GM18873 (cell line): ENCODE data around the gene MX1.

Experiments used
- ATAC-seq: cut with Tn5 transposase; IDR thresholded peaks from one replicate; pipeline ENCODE4 v1.9.1; 2021; ENCODE audit warnings: mild to moderate bottlenecking, moderate library complexity, moderate number of reproducible peaks; ENCODE audit not compliant: unreplicated experiment, low FRiP score

MX1 gene, protein sequence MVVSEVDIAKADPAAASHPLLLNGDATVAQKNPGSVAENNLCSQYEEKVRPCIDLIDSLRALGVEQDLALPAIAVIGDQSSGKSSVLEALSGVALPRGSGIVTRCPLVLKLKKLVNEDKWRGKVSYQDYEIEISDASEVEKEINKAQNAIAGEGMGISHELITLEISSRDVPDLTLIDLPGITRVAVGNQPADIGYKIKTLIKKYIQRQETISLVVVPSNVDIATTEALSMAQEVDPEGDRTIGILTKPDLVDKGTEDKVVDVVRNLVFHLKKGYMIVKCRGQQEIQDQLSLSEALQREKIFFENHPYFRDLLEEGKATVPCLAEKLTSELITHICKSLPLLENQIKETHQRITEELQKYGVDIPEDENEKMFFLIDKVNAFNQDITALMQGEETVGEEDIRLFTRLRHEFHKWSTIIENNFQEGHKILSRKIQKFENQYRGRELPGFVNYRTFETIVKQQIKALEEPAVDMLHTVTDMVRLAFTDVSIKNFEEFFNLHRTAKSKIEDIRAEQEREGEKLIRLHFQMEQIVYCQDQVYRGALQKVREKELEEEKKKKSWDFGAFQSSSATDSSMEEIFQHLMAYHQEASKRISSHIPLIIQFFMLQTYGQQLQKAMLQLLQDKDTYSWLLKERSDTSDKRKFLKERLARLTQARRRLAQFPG

DNA sequence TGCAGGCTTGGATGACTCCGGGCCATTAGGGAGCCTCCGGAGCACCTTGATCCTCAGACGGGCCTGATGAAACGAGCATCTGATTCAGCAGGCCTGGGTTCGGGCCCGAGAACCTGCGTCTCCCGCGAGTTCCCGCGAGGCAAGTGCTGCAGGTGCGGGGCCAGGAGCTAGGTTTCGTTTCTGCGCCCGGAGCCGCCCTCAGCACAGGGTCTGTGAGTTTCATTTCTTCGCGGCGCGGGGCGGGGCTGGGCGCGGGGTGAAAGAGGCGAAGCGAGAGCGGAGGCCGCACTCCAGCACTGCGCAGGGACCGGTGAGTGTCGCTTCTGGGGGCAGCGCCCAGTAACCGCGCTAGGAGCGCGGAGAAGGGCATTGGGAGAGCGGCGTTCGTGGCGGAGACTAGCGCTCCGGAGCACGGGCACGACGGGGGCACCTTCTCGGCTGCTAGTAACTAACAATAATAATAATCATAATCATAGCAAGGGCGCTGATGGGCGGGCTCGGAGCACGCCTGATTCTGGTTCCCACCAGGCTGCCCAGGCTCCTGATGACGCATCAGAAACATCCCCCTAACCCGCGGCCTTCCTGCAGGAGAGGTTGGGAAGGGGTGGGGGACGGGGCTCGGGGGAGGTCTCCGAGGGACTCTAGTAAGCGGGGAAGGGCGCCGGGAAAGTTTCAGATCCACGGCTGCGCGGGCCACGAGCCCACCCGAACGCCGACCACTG is at the start of gene MX1:
MX1 (plus strand) TSS at position 286 of the 722 bp plus-strand sequence. CDS start 5,832 bp downstream, outside the sequence.
- ATAC-seq = peak; percentile 67

DNA sequence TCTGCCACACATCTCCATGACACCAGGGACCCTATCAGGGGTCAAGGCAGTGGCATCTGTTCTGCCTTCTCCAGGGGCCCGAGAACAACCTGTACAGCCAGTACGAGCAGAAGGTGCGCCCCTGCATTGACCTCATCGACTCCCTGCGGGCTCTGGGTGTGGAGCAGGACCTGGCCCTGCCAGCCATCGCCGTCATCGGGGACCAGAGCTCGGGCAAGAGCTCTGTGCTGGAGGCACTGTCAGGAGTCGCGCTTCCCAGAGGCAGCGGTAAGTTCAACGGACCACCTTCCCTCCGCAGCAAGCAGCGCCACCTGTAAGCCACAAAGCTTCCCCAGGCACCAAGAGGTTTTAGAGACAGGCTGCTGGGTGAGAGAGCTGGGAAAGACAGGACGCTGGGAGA is 48.3 kb upstream of the MX1 start:
- ATAC-seq = no peak

DNA sequence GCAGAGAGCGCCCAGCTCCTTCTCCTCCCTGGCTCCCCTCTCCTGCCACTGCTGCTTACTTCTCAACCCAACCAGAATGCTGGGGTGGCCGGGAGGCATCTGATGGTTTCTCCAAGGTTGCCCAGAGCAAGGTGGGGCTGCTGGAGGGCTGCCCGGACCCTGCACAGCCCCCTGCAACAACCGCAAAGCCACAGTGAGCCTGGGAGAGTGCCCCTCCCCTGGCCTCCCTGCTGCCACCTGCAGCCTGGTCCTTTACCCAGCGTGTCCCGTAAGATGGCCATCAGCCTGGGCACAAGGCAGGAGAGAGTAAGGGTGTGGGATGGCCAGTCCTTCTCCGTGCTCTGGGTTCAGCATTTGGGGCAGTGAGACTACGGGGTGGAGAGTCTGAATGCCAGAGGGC is 47.2 kb upstream of the MX1 start:
- ATAC-seq = no peak

DNA sequence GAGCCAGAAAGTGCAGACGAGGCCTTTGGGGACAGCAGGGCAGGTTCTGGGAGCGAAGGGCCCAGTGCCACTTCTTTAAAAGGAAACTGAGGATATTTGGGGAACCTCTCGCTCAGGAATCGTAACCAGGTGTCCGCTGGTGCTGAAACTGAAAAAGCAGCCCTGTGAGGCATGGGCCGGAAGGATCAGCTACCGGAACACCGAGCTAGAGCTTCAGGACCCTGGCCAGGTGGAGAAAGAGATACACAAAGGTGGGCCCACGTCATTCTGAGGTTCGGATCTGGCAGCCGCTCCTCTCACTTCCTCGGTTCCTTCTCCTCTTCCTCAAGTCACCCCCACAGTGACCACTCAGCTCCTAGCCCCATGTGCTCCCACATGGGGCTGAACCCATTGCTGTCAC is 46.1 kb upstream of the MX1 start:
- no peak for ATAC-seq

DNA sequence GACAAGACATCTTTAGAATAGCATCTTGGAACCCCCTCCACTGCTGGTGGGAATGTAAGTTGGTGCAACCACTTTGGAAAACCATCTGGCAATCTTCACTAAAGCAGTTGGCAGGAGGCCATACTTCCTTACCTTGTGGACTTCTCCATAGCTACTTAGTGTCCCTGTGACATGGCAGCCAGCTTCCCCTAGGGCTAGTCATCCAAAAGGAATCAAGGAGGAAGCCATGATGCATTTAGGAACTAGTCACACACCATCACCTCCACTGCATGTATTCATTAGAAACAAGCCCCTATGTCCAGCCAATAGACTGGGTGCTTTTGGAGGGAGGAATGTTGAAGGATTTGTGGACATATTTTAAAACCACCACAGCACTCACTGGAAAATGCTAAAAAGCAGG is 44.3 kb upstream of the MX1 start:
- no peak for ATAC-seq

DNA sequence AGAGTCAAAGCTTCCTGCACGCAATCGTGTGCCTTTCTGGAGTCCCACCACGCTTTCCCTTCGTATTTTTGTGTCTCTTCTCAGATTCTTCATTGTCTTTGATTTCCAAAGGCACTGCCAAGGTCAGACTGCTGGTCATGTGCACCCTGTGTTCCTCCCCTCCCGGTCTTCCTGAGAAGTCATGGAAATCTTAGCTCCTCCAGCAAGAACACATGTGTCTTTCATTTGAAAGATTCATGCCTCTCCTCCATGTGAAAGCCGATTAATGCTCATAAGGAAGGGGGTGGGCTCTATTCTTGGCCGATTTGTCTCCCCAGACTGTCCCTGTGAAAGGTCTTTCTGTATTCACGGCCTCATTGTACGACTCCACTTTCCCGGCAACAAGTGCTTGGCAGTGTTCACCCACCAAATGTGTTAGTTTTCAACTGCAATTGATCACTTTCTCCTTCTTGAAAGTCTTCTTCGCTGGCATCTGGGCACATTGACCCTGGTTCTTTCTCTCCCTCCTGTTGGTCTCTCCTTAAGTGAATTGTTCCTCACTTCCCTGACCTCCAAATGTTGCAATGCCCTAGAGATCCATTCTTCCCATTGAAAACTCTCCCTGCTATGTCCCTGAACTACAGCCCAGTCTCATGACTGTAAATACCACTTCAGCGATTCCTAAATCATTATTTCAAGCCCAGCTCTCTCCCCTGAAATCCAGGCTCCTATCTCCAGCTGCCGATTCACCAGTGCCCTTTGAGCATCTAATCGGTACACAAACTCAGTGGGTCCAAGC is 38.8 kb upstream of the MX1 start:
- ATAC-seq = no peak

DNA sequence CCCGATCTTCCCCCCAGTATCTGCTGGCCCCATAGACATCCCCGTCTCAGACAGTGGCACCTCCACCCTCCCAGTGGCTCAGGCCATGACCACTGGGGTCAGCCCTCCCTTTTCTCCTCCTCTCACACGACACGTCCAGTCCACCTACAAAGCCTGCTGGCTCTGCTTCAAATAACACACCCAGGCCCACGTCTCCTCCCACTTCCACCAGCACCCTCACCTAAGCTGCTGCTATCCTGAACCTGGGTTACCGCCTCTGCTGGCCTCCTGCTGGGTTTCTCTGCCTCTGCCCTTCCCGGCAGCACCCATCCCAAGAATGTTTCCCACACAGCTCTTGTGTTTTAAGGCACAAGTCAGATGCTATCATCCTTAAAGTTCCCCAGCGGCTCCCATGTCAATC is 38.2 kb upstream of the MX1 start:
- ATAC-seq = no peak

DNA sequence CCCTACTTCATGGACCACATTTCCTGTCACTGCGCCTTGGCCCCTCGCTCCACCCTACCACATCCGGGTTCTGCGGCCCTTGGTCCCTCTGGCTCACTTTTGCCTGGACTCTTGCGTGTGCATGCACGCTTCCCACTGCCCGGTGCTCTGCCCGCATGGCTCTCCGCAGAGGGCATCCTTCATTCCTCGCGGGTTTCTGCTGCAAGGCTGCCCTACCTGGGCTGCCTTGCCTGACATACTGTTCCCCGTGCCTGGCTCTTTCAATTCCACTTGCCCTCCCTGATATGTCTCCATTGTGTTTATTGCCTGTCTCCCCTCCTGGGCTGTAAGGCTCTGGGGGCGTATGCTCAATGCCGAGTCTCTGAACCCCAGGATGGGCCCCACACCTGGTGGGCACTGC is 37.8 kb upstream of the MX1 start:
- ATAC-seq = no peak

DNA sequence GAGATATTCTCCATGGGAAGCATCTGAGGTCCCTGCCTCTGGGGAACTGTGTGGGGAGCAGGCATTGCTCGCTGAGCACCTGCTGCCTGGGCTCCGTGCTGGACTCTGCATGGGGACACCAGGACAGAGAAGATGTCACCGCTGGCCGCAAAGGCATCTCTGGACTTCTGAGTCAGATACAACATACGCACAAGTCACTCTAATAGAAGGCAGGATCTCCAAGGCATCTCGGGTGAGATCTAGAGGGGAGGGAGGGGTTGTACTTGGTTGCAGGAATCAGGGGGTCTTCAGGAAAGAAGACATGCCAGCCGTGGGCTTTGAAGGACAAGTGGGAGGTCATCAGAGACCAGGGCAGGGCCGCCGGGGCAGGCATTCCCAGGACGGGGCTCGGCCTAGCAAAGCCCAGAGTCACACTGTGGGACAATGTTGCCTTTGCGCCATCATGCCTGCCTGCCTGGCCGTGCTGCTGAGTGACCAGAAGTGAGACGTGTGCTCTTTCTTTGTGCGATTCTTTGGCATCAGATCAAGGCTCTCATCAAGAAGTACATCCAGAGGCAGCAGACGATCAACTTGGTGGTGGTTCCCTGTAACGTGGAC is 35.9 kb upstream of the MX1 start:
- no peak for ATAC-seq

DNA sequence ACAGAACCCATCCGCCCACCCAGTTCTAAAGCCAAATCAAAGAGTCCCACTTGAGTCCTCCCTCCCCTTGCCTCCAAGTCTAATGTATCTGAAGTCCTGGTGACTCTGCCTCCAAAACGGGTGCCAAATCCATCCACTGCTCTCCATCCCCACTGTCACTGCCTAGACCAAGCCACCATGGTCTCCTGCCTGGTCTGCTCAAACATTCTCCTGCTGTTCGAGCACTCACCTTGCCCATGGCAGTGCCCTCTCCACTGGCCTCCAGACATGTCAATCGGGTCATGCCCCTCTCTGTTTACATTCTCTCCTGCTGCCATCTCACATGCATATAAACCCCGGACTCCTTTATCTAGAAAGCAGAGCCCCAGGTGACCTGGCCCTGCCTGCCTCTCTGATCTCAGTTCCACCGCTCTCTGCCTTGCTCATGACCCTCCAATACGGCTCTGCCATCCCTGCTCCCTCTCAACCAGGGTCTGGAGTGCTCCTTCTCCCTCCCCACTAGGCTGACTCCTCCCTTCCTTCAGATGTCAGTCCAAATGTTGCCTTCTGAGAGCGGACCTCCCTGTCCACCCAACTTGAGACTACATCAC is 32.1 kb upstream of the MX1 start:
- ATAC-seq = no peak

DNA sequence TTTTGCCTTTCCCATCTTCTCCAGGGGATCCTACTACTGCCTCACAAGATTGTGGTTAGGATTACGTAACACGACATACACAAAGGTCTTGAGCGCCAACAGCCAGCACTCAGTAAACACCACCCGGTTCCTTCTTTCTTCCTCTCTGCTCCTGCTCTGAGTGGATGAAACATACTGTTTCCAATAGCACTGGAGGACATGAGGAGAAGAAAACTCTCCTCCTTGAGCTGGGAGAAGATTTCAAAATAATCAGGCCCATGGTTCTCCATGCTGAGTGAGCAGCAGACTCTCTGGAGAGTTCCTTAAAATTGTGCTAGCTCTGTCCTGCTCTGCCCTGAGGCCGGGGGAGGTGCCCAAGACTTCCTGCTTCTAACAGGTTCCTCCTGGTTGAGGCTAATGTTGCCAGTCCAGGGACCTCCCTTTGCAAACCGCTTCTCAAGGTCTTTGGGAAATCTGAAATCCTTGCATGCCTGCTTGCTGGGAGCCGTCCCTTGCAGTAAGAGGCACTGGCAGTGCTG is 29.4 kb upstream of the MX1 start:
- no peak for ATAC-seq

DNA sequence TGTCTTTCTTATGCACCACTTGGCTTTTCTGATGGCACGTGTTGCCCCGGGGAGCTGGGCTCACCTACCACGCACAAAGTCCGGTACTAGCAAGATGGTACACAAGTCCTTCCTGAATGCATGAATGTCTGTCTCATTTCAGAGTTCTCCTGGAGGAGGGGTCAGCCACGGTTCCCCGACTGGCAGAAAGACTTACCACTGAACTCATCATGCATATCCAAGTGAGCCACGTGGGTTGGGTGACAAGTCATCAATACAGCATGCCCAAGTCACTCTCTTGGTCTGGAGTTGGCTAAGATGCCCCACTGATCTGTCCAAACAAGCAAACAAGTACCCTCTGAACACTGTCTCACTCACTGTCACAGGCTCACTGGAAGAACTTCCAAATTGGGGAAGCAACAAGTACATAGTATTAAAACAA is 28.6 kb upstream of the MX1 start:
- ATAC-seq = no peak

DNA sequence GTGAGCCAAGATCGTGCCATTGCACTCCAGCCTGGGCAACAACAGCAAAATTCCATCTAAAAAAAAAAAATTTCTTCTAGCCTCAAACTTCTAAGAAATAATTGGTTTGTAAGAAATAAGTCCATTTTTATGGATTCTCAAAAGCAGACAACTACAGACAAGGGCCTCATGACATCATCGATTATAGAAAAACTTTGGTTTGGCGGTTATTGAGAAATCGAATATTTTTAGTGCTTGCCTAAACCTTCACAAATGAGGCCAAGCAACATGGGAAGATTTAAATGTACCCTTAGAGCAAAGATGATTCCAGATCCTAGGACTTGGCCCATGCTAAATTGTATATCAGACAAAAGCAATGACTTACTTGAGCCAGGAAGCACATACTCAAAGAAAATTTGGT is 27.8 kb upstream of the MX1 start:
- ATAC-seq = no peak

DNA sequence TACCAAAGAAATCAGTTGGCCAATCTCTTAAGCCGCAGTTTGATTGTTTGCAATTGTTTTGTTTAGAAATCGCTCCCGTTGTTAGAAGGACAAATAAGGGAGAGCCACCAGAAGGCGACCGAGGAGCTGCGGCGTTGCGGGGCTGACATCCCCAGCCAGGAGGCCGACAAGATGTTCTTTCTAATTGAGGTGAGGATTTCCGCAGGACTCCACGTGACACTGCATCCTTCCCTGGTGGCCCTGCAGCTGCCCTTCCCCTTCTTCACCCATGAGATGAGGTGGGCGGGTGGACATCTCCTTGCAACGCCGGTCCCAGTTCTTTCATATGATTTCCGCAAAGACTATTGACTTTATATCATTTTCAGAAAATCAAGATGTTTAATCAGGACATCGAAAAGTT is 27.2 kb upstream of the MX1 start:
- no peak for ATAC-seq

DNA sequence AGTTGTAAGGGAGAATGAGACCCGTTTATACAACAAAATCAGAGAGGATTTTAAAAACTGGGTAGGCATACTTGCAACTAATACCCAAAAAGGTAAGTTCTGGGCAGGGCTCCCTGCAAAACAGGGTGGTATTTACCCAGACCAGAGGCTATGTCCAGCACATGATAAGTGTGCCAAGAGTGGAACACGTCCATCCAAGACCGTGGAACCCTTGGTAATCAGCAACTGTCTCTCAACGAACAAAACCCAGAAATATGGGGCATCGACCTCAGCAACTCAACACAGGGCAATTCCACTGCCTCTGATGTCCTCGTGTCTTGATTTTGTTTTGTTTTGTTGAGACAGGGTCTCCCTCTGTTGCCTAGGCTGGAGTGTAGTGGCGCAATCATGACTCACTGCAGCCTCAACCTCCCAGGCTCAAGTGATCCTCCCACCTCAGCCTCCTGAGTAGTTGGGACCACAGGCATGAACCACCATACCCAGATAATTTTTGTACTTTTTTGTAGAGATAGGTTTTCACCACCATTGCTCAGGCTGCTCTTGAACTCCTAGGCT is 26.7 kb upstream of the MX1 start:
- ATAC-seq = no peak

DNA sequence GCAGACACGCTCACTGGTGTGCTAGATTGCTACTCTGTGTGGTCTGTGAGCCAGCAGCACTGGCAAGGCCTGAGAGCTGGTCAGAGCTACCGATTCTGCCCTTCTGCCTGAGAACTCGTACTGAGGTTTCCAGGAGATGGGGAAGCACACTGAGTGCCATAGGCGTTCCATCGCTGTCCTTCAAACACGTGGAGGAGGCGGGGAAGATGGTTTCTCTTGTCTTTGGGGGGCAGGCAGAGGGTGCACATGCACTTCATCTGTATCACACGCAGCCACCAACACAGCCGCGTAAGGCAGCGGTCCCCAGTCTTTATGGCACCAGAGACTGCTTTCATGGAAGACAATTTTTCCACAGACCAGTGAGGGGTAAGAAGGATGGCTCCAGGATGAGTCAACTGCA is 23.8 kb upstream of the MX1 start:
- no peak for ATAC-seq

DNA sequence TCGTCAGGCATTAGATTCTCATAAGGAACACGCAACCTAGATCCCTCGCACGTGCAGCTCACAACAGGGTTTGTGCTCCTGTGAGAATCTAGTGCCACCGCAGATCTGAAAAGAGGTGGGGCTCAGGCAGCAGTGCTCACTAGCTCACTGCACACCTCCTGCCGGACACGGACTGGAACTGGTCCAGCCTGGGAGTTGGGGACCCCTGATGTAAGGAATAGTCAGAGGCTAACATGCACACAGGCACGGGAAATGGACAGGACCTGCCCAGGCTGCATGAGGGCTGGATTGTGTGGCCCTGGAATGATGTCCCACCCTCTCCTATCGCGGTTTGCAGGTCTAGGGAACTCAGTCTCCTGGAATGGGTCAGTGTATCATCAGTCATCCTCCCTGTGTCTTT is 23.2 kb upstream of the MX1 start:
- no peak for ATAC-seq

DNA sequence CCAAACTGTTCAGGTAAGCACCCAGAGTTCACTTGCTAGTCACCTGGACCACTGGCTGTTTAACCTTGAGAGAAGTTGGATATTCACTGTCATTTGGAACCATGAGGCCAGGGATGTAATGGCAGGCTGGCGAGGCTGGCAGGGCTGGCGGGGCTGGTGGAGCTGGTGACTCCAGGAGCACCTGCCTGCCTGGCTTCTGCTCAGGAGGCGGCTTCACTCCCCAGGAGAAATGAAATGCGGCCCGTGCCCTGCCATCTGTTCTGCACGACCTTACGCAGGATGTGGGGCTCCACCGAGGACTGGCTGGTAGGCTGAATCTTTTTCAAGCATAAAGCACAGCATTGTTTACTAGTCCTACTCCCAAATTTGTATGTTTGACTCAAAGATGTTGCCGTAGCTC is 22.7 kb upstream of the MX1 start:
- ATAC-seq = no peak

DNA sequence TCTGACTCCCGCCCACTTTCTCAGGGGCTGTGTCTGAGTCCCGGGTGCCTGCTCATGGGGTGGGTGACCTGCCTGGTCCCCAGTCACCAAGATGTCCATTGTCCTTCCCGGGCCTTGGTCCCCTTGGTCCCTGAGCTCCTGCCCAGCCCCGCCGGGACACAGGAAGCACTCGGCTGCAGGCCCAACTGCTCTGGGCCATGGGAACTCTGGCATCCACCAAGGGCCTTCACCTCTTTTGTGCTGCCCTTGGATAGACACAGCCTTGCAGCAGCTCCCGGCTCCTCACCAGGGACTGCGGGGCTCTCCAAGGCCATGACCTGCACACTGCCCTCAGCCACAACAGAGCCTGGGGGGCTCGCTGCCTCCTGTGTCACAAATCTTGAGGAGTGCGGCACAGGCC is 22.1 kb upstream of the MX1 start:
- no peak for ATAC-seq
